GM18508 (cell line): ENCODE data around the gene C5AR1.
A peak's percentile ranks its signal among the peaks of the same experiment; 100 is the strongest.
"Not testable (repeated sequence)": the region's sequence is repeated elsewhere in the genome, so short reads cannot be mapped to it uniquely, and the experiment has no call there.

ENCODE experiments used
- ATAC-seq: cut with Tn5 transposase; IDR thresholded peaks from one replicate; pipeline ENCODE4 v1.9.1; 2021; ENCODE audit warnings: moderate number of reproducible peaks; ENCODE audit not compliant: insufficient read depth, unreplicated experiment

The C5AR1 gene

GRCh38 chr19:47309608-47310007 is at the start of gene C5AR1:
Gene C5AR1 (plus strand): TSS chr19:47309861. CDS start chr19:47309896, 35 bp downstream.
- ATAC-seq = no peak

GRCh38 chr19:47260476-47260875 is 49.2 kb upstream of the C5AR1 start:
- ATAC-seq = no peak

- not testable (repeated sequence) for ATAC-seq
Measured at GRCh38 chr19:47261946-47262793, 47.5 kb upstream of the C5AR1 start.

GRCh38 chr19:47264629-47265028 is 45.0 kb upstream of the C5AR1 start:
- ATAC-seq = no peak

GRCh38 chr19:47266401-47266941 is 43.2 kb upstream of the C5AR1 start:
- no peak for ATAC-seq

- no peak for ATAC-seq
Measured at GRCh38 chr19:47267350-47267759, 42.3 kb upstream of the C5AR1 start.

- no peak for ATAC-seq
Measured at GRCh38 chr19:47268028-47268427, 41.6 kb upstream of the C5AR1 start.

GRCh38 chr19:47269596-47269995 is 40.1 kb upstream of the C5AR1 start:
- no peak for ATAC-seq

- no peak for ATAC-seq
Measured at GRCh38 chr19:47270408-47270807, 39.3 kb upstream of the C5AR1 start.

GRCh38 chr19:47271949-47272348 is 37.7 kb upstream of the C5AR1 start:
- ATAC-seq = no peak

- no peak for ATAC-seq
Measured at GRCh38 chr19:47272448-47273312, 37.0 kb upstream of the C5AR1 start.

GRCh38 chr19:47273313-47274070 is 36.2 kb upstream of the C5AR1 start:
- peak; percentile 34 for ATAC-seq

GRCh38 chr19:47274071-47274890 is 35.4 kb upstream of the C5AR1 start, which contains the start of gene INAFM1:
Gene INAFM1 (plus strand): TSS chr19:47274885. CDS start chr19:47274920, 35 bp downstream.
- peak; percentile 20 for ATAC-seq

GRCh38 chr19:47274891-47275761 is 34.5 kb upstream of the C5AR1 start:
- no peak for ATAC-seq

GRCh38 chr19:47275791-47276461 is 33.7 kb upstream of the C5AR1 start:
- no peak for ATAC-seq

- ATAC-seq = not testable (repeated sequence)
Measured at GRCh38 chr19:47276513-47276912, 33.1 kb upstream of the C5AR1 start.

- ATAC-seq = no peak
Measured at GRCh38 chr19:47280183-47280797, 29.4 kb upstream of the C5AR1 start.
